DND-41 (cell line): Measurements from ENCODE around the gene GLYR1.

Experiments
- EZH2 ChIP-seq: IDR thresholded peaks from 3 replicates; pipeline ENCODE4 v1.6.1; 2012; ENCODE audit warnings: borderline replicate concordance, low read depth, mild to moderate bottlenecking, moderate library complexity, low read length, inconsistent platforms; ENCODE audit not compliant: severe bottlenecking
- TF ChIP-seq, protein P1 (sequence below): IDR thresholded peaks from 2 replicates; pipeline ENCODE4 v1.5.1; 2012; ENCODE audit warnings: borderline replicate concordance, low read length, moderate library complexity, mild to moderate bottlenecking; ENCODE audit not compliant: poor library complexity, severe bottlenecking; ENCODE audit errors: extremely low read depth

GRCh38 chr16:4814542-4815173 lies 32.4 kb downstream of the GLYR1 start:
- TF ChIP-seq, protein P1, sequence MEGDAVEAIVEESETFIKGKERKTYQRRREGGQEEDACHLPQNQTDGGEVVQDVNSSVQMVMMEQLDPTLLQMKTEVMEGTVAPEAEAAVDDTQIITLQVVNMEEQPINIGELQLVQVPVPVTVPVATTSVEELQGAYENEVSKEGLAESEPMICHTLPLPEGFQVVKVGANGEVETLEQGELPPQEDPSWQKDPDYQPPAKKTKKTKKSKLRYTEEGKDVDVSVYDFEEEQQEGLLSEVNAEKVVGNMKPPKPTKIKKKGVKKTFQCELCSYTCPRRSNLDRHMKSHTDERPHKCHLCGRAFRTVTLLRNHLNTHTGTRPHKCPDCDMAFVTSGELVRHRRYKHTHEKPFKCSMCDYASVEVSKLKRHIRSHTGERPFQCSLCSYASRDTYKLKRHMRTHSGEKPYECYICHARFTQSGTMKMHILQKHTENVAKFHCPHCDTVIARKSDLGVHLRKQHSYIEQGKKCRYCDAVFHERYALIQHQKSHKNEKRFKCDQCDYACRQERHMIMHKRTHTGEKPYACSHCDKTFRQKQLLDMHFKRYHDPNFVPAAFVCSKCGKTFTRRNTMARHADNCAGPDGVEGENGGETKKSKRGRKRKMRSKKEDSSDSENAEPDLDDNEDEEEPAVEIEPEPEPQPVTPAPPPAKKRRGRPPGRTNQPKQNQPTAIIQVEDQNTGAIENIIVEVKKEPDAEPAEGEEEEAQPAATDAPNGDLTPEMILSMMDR = no peak
- no peak for TF ChIP-seq EZH2
